GM12864 (cell line): ENCODE data around the gene GRM8.

Experiments used
- DNase-seq: peaks from one replicate; pipeline ENCODE4 v3.0.0-alpha.2; 2011; ENCODE audit warnings: low read depth
- H3K4me3 ChIP-seq: 2 replicates; pipeline ENCODE4 v1.5.1; 2011; ENCODE audit warnings: mild to moderate bottlenecking, low read depth, low read length, control low read depth
- CTCF ChIP-seq: IDR thresholded peaks from 2 replicates; pipeline ENCODE4 v1.5.1; 2011; ENCODE audit warnings: low read depth, mild to moderate bottlenecking, moderate library complexity, low read length, control low read depth, inconsistent platforms; ENCODE audit errors: missing control alignments

Gene GRM8

GRCh38 chr7:126426652-126427051 lies 826.1 kb downstream of the GRM8 start:
- no peak for DNase-seq
- TF ChIP-seq CTCF: no peak
- H3K4me3 ChIP-seq: no peak overlapping the region

GRCh38 chr7:126424985-126425384 lies 827.8 kb downstream of the GRM8 start:
- no peak for DNase-seq
- TF ChIP-seq CTCF: no peak

GRCh38 chr7:126419047-126419446 lies 833.7 kb downstream of the GRM8 start:
- DNase-seq: no peak
- TF ChIP-seq CTCF: no peak
- no peak overlapping the region for H3K4me3 ChIP-seq

More at GRCh38 chr7:126424985-126425384, 827.8 kb downstream of the GRM8 start:
- H3K4me3 ChIP-seq: no peak overlapping the region

- no peak for DNase-seq
- no peak overlapping the region; the same call in 1 of the 2 replicates for H3K4me3 ChIP-seq
- no peak for TF ChIP-seq CTCF
Measured at GRCh38 chr7:126411821-126412383, 840.8 kb downstream of the GRM8 start.

- no peak for TF ChIP-seq CTCF
- H3K4me3 ChIP-seq: peak overlapping the region; percentile 41
- DNase-seq: no peak
Measured at GRCh38 chr7:126411032-126411820, 841.5 kb downstream of the GRM8 start.

- TF ChIP-seq CTCF: no peak
- no peak for DNase-seq
Measured at GRCh38 chr7:126403040-126403439, 849.7 kb downstream of the GRM8 start.

More at GRCh38 chr7:126403040-126403439, 849.7 kb downstream of the GRM8 start:
- no peak overlapping the region for H3K4me3 ChIP-seq
